ENCODE results near the gene LARGE1.

LARGE1 gene

DNA sequence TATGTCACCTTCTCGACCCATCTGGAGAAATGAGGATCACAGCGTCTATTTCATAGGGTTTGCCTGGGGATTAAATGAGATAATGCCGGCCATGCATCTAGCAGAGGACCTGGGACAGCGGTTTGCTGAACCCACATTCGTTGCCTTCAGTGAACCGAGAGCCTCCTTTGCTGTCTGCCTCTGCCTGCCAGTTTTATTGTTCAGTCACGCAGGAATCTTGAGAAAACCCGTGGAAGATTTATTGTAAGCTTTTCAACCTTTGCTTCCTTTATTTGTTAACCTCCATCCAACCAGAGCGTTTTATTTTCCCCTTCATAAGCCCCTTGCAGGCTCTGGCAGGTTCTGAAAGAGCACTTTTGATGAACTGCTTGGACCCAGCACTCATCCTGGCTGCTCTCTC is 659.8 kb downstream of the LARGE1 start:
- Histone ChIP-seq H3K36me3 (ENCODE audit: control insufficient read depth, insufficient read depth, low read length) (no peaks in the 10 kb centered on the region), H3K27ac (ENCODE audit: low read depth, low read length) (no peak overlapping the region), H3K27me3 (ENCODE audit: control insufficient read depth, insufficient read depth, low read length) (peaks cover 8% of the 10 kb centered on the region; the same call in 1 of the 2 replicates), H3K4me1 (ENCODE audit: control insufficient read depth, insufficient read depth, low read length) (no peaks in the 10 kb centered on the region), H3K9me3 (ENCODE audit: control insufficient read depth, insufficient read depth, low read length) (no peaks in the 10 kb centered on the region), H3K9ac (ENCODE audit: low read depth, low read length) (no peak overlapping the region), H3K4me3 (ENCODE audit: low read depth, low read length) (no peak overlapping the region)

DNA sequence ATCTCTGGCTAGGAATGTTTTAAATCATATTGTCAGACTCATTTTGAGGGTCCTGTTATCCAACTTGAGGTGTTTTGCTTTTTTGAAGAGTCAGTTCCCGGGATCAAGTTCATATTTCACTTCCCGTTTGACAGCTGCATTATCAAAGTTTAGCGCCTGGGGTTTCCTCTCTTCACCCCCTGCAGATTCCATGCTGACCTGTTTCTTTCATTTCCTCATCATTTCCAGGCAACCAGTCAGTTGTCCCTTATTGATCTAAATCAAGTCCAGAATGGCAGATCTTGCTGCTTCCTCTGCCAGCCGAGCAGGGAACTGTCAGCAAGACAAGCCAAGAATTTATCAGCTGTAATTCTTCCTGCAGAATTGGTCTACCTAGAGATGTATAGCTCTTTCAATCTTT is 664.5 kb downstream of the LARGE1 start:
- Histone ChIP-seq H3K27ac (ENCODE audit: low read depth, low read length) (no peak overlapping the region), H3K9ac (ENCODE audit: low read depth, low read length) (no peak overlapping the region), H3K9me3 (ENCODE audit: control insufficient read depth, insufficient read depth, low read length) (no peaks in the 10 kb centered on the region), H3K36me3 (ENCODE audit: control insufficient read depth, insufficient read depth, low read length) (no peaks in the 10 kb centered on the region), H3K4me3 (ENCODE audit: low read depth, low read length) (no peak overlapping the region), H3K4me1 (ENCODE audit: control insufficient read depth, insufficient read depth, low read length) (no peaks in the 10 kb centered on the region), H3K27me3 (ENCODE audit: control insufficient read depth, insufficient read depth, low read length) (no peaks in the 10 kb centered on the region; the same call in 1 of the 2 replicates)

DNA sequence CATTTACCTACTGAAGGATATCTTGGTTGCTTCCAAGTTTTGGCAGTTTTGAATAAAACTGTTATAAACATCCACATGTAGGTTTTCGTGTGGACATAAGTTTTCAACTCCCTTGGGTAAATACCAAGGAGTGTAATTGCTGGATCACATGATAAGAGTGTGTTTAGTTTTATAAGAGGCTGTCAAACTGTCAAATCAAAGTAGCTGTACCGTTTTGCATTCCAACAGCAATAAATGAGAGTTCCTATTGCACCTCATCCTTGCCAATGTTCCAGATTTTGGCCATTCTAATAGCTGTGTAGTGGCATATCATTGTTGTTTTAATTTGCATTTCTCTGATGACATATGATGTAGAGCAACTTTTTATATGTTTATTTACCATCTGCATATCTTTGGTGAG is 671.3 kb downstream of the LARGE1 start:
- Histone ChIP-seq H3K27ac (ENCODE audit: low read depth, low read length) (no peak overlapping the region), H3K9ac (ENCODE audit: low read depth, low read length) (no peak overlapping the region), H3K4me3 (ENCODE audit: low read depth, low read length) (no peak overlapping the region), H3K27me3 (ENCODE audit: control insufficient read depth, insufficient read depth, low read length) (peaks cover 13% of the 10 kb centered on the region), H3K9me3 (ENCODE audit: control insufficient read depth, insufficient read depth, low read length) (no peaks in the 10 kb centered on the region), H3K36me3 (ENCODE audit: control insufficient read depth, insufficient read depth, low read length) (no peaks in the 10 kb centered on the region), H3K4me1 (ENCODE audit: control insufficient read depth, insufficient read depth, low read length) (no peaks in the 10 kb centered on the region)

DNA sequence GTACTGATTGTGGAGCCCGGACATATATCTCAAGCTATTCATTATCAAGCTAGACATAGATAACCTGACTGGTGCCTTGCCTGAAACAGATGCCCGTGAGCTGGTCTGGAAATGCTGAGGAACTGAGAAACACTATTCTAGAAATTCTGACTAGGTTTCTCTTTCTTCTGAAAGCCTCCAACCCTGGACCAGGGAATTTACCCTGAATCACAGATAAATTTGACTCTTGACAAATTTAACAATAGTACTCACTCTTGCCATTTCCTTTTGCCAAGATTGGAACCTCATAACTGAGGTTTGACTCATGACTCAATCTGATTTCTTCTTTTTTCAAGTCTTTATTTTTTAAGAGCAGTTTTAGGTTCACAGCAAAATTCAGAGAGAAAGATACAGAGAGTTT is 672.5 kb downstream of the LARGE1 start:
- Histone ChIP-seq H3K4me1 (ENCODE audit: control insufficient read depth, insufficient read depth, low read length) (no peaks in the 10 kb centered on the region), H3K4me3 (ENCODE audit: low read depth, low read length) (no peak overlapping the region), H3K36me3 (ENCODE audit: control insufficient read depth, insufficient read depth, low read length) (no peaks in the 10 kb centered on the region), H3K27ac (ENCODE audit: low read depth, low read length) (no peak overlapping the region), H3K9me3 (ENCODE audit: control insufficient read depth, insufficient read depth, low read length) (no peaks in the 10 kb centered on the region), H3K27me3 (ENCODE audit: control insufficient read depth, insufficient read depth, low read length) (peaks cover 13% of the 10 kb centered on the region), H3K9ac (ENCODE audit: low read depth, low read length) (no peak overlapping the region)

DNA sequence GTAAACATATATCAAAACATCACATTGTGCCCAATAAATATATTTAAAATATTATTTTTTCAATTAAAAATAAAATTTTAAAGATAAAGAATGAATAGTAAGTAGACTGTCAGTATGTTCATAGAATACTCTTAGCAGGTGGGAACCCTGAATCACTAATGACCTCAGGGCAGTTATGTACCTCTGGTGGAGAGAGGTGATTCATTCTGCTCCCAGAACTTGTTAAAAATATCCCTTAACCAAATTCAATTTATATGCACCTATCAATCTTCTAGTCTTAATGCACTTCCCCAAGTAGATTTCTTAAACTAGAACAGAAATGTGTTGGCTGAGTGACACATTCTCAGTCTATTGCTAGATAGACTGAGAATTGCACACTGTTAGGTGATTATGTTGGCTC is 678.2 kb downstream of the LARGE1 start:
- Histone ChIP-seq H3K4me3 (ENCODE audit: low read depth, low read length) (no peak overlapping the region), H3K4me1 (ENCODE audit: control insufficient read depth, insufficient read depth, low read length) (no peaks in the 10 kb centered on the region), H3K27ac (ENCODE audit: low read depth, low read length) (no peak overlapping the region), H3K27me3 (ENCODE audit: control insufficient read depth, insufficient read depth, low read length) (no peaks in the 10 kb centered on the region), H3K9me3 (ENCODE audit: control insufficient read depth, insufficient read depth, low read length) (no peaks in the 10 kb centered on the region), H3K9ac (ENCODE audit: low read depth, low read length) (no peak overlapping the region), H3K36me3 (ENCODE audit: control insufficient read depth, insufficient read depth, low read length) (no peaks in the 10 kb centered on the region)

DNA sequence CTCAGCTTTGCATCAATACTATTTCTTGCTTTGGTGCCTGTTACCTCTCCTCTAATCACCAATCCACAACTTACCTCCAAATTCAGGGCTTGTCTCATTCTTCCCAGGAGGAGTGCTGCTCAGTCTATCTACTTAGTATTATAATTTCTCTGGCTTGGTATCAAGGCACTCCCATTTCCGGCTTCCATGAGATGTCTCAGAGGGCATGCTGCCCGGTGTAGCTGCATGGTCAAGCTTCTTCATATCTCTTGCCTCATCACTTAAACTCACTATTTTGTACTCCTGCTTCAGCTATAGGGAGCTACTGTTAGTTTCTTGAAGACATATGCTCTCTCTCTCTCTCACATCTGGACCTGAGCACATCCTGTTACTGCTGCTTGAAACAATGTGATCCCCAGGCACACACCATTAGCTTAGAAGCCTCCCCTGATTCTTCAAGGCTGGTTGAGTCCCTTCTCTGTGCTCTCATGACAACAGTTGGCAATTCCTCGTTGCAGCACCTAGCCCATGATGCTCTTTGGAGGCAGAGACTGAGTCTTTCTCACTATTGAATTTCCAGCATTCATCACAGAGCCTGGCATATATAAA is 679.3 kb downstream of the LARGE1 start:
- no peak overlapping the region for H3K9ac ChIP-seq (ENCODE audit: low read depth, low read length)
- no peaks in the 10 kb centered on the region for H3K27me3 ChIP-seq (ENCODE audit: control insufficient read depth, insufficient read depth, low read length)
- no peak overlapping the region for H3K4me3 ChIP-seq (ENCODE audit: low read depth, low read length)
- no peaks in the 10 kb centered on the region for H3K4me1 ChIP-seq (ENCODE audit: control insufficient read depth, insufficient read depth, low read length)
- no peaks in the 10 kb centered on the region for H3K36me3 ChIP-seq (ENCODE audit: control insufficient read depth, insufficient read depth, low read length)
- no peak overlapping the region for H3K27ac ChIP-seq (ENCODE audit: low read depth, low read length)
- no peaks in the 10 kb centered on the region for H3K9me3 ChIP-seq (ENCODE audit: control insufficient read depth, insufficient read depth, low read length)

DNA sequence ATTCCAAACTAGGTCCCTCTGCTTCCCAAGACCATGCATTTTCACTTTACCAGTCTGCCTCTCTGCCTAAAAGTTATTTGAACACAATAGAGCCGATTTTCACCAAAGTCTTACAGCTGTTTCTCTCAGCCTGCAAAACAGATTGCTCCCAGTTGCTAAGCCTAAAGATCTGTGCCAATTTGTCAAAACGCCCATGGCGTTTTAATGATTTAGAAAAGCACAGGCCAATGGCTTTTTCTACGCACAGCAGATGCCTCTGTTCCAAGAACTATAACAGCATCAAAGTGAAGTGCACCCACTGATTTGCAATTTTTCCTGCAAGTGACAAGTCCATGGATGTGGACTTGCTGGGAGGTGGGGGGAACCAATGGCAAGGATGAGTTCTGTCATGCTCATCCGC is 688.2 kb downstream of the LARGE1 start:
- no peaks in the 10 kb centered on the region for H3K36me3 ChIP-seq (ENCODE audit: control insufficient read depth, insufficient read depth, low read length)
- H3K9me3 ChIP-seq (ENCODE audit: control insufficient read depth, insufficient read depth, low read length) = peaks cover 35% of the 10 kb centered on the region
- peaks cover 2% of the 10 kb centered on the region; the same call in 1 of the 2 replicates for H3K27me3 ChIP-seq (ENCODE audit: control insufficient read depth, insufficient read depth, low read length)
- no peak overlapping the region for H3K27ac ChIP-seq (ENCODE audit: low read depth, low read length)
- H3K9ac ChIP-seq (ENCODE audit: low read depth, low read length) = no peak overlapping the region
- no peaks in the 10 kb centered on the region for H3K4me1 ChIP-seq (ENCODE audit: control insufficient read depth, insufficient read depth, low read length)
- H3K4me3 ChIP-seq (ENCODE audit: low read depth, low read length) = no peak overlapping the region

DNA sequence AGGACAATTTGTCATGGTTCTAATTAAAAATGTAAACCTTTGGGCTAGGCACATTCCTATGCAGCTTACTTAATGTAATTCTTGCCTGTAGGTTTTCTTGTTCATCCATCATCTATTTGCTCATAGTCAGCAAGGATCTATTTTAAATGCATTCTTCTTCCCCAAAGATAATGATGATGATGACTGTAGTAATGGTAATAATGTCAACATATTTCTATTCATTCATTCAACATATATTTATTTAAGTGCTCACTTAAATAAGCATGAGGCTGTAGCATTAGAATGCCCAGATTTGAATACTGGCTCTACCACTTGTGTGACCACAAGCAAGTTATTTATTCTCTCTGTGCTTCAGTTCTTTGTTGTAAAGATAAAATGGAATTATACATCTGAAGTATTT is 692.5 kb downstream of the LARGE1 start:
- H3K27ac ChIP-seq (ENCODE audit: low read depth, low read length) = no peak overlapping the region
- no peak overlapping the region for H3K4me3 ChIP-seq (ENCODE audit: low read depth, low read length)
- H3K9me3 ChIP-seq (ENCODE audit: control insufficient read depth, insufficient read depth, low read length) = peaks cover 36% of the 10 kb centered on the region
- no peaks in the 10 kb centered on the region for H3K4me1 ChIP-seq (ENCODE audit: control insufficient read depth, insufficient read depth, low read length)
- H3K27me3 ChIP-seq (ENCODE audit: control insufficient read depth, insufficient read depth, low read length) = no peaks in the 10 kb centered on the region
- no peak overlapping the region for H3K9ac ChIP-seq (ENCODE audit: low read depth, low read length)
- no peaks in the 10 kb centered on the region for H3K36me3 ChIP-seq (ENCODE audit: control insufficient read depth, insufficient read depth, low read length)

DNA sequence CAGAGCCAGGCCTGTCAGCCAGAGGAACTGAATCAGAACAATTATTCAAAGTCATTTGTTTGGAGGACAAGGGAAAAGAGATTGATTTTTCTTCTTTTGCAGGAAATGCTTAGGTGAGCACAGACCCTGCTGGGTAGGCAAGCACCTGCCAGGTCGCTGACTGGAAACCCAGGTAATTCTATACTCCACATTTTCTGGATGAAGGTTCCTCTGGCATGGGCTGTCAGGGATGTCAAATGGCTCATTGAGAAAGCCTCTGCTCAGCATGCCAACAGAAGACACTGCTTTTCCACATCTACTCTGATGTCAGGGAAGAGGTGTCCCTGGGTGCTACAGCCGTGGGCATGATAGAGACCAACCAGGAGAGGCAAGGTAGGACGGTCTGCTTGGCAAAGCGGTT is 695.4 kb downstream of the LARGE1 start:
- peaks cover 27% of the 10 kb centered on the region for H3K9me3 ChIP-seq (ENCODE audit: control insufficient read depth, insufficient read depth, low read length)
- H3K4me1 ChIP-seq (ENCODE audit: control insufficient read depth, insufficient read depth, low read length) = 0 out of 2 replicates have a peak, but pooled peaks cover 4% of the 10 kb centered on the region
- no peaks in the 10 kb centered on the region for H3K36me3 ChIP-seq (ENCODE audit: control insufficient read depth, insufficient read depth, low read length)
- no peak overlapping the region for H3K4me3 ChIP-seq (ENCODE audit: low read depth, low read length)
- H3K27me3 ChIP-seq (ENCODE audit: control insufficient read depth, insufficient read depth, low read length) = no peaks in the 10 kb centered on the region
- no peak overlapping the region for H3K9ac ChIP-seq (ENCODE audit: low read depth, low read length)
- H3K27ac ChIP-seq (ENCODE audit: low read depth, low read length) = no peak overlapping the region
